ENCODE measurements around the gene PABPN1.

DNA sequence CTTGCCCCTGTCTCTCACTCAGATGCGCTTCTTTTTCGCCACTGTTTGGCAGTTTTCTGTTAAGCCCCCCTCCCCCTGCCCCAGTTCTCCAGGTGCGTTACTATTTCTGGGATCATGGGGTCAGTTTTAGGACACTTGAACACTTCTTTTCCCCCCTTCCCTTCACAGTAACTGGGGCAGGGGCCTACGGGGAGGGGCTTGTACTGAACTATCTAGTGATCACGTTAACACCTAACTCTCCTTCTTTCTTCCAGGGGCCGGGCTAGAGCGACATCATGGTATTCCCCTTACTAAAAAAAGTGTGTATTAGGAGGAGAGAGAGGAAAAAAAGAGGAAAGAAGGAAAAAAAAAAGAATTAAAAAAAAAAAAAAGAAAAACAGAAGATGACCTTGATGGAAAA is 3.7 kb downstream of the PABPN1 start:
- TF ChIP-seq POLR2A (IDR thresholded peaks at IDR 0.05): no peak
- TF ChIP-seq, protein P1, sequence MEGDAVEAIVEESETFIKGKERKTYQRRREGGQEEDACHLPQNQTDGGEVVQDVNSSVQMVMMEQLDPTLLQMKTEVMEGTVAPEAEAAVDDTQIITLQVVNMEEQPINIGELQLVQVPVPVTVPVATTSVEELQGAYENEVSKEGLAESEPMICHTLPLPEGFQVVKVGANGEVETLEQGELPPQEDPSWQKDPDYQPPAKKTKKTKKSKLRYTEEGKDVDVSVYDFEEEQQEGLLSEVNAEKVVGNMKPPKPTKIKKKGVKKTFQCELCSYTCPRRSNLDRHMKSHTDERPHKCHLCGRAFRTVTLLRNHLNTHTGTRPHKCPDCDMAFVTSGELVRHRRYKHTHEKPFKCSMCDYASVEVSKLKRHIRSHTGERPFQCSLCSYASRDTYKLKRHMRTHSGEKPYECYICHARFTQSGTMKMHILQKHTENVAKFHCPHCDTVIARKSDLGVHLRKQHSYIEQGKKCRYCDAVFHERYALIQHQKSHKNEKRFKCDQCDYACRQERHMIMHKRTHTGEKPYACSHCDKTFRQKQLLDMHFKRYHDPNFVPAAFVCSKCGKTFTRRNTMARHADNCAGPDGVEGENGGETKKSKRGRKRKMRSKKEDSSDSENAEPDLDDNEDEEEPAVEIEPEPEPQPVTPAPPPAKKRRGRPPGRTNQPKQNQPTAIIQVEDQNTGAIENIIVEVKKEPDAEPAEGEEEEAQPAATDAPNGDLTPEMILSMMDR (IDR thresholded peaks at IDR 0.05): no peak

All from heart left ventricle (tissue), 13 donors.